HG02623 (cell line): Measurements from ENCODE around the gene ECT2.
"Not testable (repeated sequence)": the region's sequence is repeated elsewhere in the genome, so short reads cannot be mapped to it uniquely, and the experiment has no call there.

ENCODE experiments used
- ATAC-seq: cut with Tn5 transposase; IDR thresholded peaks from one replicate; pipeline ENCODE4 v1.9.1; 2021; ENCODE audit warnings: moderate library complexity; ENCODE audit not compliant: unreplicated experiment

The ECT2 gene, protein sequence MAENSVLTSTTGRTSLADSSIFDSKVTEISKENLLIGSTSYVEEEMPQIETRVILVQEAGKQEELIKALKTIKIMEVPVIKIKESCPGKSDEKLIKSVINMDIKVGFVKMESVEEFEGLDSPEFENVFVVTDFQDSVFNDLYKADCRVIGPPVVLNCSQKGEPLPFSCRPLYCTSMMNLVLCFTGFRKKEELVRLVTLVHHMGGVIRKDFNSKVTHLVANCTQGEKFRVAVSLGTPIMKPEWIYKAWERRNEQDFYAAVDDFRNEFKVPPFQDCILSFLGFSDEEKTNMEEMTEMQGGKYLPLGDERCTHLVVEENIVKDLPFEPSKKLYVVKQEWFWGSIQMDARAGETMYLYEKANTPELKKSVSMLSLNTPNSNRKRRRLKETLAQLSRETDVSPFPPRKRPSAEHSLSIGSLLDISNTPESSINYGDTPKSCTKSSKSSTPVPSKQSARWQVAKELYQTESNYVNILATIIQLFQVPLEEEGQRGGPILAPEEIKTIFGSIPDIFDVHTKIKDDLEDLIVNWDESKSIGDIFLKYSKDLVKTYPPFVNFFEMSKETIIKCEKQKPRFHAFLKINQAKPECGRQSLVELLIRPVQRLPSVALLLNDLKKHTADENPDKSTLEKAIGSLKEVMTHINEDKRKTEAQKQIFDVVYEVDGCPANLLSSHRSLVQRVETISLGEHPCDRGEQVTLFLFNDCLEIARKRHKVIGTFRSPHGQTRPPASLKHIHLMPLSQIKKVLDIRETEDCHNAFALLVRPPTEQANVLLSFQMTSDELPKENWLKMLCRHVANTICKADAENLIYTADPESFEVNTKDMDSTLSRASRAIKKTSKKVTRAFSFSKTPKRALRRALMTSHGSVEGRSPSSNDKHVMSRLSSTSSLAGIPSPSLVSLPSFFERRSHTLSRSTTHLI

DNA sequence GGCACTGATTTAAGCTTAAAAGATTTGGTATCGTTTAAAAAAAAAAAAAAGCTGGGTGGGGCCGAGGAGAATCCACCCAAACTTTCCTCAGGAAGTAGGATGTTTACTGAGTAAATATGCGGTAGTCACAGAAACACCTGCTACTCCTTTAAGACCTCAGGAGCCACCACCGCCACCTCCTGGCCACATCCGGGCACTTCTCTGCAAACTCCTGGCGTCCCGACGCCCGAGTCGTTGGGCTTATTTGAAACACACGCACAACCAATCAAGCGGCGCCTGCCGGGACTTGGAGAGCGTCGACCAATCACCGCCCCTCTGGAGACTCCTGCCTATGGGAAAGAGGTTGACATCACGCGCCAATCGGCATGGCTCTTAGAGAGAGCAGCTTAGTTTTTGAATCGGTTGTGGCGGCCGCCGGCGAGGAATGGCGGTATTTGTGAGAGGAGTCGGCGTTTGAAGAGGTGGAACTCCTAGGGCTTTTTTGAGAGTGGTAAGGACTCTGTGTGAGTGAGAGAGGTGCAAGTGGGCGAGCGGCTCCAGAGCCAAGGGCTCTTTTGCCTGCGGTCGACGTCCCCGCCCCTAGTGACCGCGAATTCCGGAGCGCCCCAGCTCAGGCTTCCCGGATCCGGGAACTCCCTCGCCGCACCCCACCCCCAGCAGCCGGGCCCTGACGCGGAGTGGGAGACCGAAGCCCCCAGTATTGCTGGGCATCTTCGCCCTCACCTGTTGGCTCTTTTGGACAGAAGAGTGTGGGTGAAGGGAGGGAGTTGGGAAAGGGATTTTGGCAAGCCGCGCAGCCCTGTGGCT lies at the start of gene ECT2:
Gene ECT2 (plus strand): TSS at position 359 of the 807 bp plus-strand sequence. CDS start 3,805 bp downstream, outside the sequence.
- peak; percentile 98 for ATAC-seq

DNA sequence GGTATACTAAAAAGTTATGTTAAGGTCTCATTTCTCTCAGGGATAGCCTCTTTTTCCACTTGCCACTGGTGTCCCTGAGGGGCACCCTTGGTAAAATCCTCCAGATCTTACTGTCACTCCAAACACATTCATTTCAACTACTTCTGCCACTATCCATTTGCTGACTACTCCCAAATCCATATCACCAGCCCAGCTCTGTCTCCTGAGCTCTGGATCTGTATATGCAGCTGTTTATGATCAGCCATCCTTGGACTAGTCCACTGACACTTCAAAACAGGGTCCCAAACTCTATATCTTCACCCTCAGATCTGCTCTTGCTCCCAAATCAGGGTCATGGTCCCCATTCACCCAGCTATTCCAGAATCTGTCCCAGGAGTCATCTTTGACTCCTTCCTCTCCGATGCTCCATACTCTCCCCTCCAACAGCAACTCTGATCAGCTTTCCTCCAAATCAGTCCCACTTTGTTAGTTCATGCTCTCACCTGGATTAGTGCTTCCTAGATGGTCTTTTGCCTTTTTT lies 49.5 kb upstream of the ECT2 start:
- no peak for ATAC-seq

DNA sequence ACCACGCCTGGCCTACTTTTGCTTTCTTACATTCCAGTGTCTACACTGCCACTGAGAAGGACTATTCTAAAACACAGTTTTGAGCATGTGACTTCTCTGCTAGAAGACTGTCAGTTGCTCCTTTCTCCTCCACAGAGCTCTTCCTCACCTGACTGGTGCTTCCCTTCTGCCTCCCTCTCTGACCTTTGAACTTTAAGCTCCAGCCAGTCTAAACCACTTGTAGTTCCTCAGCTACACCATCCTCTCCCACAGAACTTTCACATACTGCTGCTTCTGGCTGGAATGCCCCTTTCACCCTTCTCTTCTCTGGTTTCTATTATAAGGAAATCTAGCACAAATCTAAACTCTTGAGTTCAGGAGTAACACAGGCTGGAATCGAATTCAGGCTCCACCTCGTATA lies 48.8 kb upstream of the ECT2 start:
- ATAC-seq, result no peak

DNA sequence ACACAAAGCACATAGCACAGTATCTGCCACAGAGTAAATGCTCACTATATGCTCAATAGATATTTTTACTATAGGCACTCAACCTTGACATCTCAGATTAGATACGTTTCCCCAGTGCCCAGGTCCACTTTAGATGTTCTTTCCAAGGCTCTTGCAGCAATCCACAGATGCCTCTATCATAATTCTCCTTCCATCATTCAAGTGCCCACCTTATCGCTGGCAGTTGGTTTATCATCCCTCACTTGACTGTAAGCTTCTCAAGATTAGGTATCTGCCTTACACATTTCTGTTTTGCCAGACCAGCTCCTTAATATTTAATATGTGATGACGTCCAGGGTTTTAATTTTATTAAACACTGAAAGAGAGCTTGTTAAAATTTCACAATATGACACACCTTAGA lies 48.3 kb upstream of the ECT2 start:
- no peak for ATAC-seq

DNA sequence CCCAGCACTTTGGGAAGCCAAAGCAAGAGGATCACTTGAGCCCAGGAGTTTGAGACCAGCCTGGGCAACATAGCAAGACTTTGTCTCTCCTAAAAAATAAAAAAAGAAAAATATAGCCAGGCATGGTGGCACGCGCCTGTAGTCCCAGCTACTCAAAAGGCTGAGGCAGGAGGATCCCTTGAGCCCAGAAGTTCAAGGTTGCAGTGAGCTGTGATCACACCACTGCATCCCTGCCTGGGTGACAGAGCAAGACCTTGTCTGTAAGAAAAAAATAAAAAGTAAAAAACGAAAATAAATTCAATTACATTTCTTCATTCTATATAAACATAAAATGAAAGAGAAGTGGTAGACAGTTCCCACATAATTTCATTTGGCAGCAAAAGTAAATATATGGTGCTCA lies 47.8 kb upstream of the ECT2 start:
- ATAC-seq, result not testable (repeated sequence)

DNA sequence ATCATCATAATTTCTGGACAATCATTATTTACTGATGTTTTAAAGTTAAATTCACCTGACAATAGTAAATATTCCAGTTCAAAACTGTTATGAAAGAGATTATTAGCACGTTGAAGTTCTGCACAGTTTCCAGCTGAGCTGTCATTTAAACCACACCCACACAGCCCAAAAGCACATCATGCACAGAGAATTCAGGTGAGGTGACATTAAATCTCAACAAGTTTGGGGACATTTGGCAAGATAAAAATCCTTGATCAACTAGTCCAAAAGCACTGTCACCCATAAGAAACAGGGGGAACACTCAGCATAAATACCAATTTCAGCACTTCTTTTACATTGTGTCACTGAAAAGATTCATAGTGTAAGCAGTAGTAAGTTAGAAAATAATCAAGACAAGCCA lies 46.5 kb upstream of the ECT2 start:
- ATAC-seq, result no peak

DNA sequence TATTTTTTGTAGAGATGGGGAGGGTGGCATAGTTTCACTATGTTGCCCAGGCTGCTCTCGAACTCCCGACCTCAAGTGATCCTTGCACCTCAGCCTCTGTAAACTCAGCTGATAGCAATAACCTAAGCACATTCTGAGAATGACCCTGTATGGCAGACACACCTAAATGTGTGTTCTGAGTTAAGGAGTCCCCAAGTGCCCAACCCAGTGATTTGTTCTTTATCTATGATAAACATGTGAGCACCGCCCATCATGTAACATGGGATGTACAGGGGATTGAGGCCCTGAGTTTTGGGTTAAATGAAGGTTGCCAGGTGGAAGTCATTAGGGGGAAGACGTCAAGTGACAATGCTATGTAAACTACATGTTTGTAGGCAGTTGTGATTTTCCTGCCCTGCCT lies 45.4 kb upstream of the ECT2 start:
- ATAC-seq, result no peak

DNA sequence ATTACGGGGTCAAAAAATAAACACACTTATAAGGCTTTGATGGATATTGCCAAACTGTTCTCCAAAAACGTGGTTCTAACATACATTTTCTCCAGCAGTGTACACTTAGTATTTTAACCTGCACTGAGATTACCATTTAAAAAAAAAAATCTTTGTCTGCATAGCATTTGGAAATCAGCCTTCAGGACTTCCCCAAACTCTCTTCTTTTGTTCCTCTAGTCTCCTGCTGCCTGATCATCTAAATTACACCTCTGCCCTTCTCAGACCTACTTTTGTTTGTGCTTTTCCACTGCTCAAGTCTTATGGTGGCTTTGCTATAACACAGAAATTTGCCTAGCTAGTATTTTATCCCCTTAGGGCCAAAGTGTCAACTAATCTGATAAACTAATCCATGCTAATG lies 43.5 kb upstream of the ECT2 start:
- no peak for ATAC-seq

DNA sequence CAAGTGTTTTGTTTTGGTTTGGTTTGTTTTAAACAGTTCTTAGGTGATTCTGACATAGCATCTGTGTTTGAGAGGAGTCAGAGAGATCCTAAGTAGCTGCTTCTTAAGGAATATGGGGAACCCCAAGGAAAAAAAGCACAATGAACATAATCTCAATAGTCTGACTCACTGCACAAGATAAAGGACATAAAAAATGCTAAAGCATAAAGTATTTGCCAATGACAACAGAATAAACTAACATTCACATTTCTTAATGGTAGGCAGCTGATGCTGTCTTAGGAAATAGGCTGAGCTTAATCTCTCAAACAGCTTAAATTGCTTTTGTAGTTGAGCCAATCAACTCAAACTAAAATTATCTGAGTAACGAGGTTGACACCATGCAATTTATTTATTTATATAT lies 42.6 kb upstream of the ECT2 start:
- no peak for ATAC-seq

DNA sequence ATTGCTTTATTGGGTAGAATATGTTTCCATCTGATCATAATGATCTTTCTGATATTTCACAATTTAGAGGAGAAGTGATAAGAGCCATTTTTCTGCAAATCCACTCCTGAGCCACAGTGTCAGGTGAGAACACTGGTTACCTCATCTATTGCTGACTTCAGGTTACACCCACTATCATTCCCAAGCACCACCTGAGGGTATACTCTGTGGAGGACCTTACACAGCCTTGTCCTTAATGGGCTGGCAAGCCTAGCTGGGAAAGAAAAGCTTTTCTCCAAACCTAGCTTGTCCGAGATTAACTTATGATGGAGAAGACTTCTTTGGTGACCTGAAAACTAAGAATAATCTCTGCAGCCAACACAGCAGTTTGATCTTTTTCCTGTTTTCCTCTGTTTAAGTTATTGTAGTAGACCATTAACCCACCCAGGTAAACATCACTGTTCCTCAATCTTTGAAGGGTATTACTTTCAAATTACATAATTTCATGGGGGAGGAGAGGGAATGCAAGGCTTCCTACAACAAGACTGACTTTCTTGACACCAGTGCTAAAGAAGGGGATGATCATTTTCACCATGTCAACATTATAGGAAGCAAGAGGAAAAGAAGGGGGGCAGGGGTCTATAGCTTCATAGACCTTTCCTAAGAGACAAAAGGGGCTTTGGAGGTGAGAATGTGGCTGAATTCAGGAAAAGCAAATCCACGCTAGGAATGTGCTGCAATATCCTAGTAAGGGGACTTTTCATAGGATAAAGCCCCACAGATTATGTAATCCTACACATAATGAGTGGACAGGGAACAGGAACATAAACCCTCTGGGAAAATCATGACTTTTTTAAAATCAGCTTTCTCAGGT lies 41.4 kb upstream of the ECT2 start:
- no peak for ATAC-seq

DNA sequence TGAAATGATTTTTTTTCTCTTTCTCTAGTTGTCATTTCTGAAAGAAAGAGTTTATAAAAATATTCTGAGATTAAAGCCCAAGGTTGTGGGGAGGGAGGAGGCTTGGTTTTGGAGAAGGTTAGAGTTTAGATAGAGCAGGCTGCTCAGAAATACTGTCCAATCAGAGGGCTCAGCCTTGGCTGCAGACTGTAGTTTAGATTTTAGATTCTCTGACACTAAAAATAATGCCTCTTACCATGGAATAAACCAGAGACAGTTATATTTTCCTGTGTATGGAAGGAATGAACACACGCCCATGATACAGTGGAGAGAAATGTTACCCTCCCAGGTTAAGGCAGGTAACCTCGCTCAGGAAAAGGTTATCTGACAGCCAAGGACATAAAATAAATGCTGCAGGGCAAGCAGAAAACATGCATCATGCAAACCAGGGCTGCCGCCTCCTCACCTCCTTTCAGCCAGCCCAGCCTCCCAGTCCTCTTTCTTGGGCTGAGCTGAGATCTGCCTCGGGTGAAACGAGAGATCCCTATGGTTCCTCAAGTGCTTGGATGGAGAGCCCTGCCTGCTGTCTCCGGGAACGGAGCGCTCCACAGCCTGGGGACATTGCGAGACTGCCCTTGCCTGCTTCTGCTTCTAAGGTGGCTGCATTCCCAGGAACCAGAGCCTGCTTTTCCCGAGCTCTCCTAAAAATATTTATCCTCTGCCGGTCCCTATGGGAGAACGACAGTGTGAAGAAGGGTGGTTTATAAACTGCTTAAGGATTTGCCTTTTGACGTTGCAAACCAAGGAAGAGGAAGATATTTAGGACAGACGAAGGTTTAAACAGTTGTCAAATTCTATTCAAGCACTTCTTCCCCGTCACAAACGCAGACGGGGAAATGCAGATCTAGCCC lies 40.5 kb upstream of the ECT2 start:
- ATAC-seq, result no peak

DNA sequence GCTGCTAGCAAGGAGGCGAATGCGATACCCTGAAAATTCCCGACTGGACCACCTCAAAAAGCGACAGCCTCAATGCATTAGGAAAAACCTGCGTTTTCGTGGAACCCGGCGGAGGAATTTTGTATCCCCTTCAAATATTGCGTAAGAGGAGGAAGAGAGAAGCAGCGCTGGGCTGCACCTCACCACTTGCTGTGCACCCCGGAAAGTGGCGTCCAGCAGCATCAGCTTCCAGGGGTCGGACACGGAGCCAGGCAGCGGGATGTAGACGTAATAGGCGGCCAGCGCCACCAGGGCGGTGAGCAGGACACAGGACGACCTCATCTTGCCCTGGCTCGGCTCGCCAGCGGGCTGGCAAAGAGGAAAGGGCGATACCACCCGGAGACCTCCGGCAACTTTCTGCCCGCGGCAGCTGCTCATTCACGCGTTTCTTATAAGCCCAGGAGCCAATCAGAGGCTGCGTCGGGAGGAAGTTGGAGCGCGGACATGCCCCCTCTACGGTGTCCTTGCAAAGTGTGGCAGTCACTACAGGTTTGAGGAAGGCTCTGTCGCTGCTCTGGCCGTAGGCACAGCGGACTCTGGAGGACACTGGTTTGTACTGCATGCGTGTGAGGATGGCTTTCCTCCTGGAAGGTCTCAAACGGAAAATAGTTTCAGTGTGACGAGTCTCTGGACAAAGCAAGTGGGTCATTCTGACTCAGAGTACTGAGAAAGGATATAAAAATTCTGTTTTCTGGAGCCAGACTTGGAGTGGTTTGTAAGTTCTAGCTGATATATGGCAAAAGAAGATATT lies 39.7 kb upstream of the ECT2 start, which contains the start of gene NCEH1:
Gene NCEH1 (minus strand): TSS at position 404 of the 790 bp plus-strand sequence. CDS start 83 bp downstream, at position 321.
- ATAC-seq, result peak; percentile 100

DNA sequence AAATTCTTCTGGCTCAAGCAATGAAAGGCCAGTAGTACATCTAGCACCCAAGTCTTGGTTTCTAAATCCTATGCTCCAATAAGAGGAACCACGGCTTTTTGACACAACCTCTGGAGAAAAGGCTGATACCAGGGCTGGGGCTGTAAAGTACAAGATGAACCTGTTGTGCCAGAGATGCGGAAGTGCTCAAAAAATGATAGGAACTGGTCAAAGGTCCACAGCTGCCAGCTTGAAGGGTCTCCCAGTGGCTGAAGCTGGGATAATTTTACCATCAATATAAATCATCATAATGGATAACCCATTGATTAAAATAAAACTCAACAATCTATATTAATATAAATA lies 39.1 kb upstream of the ECT2 start:
- ATAC-seq, result no peak

DNA sequence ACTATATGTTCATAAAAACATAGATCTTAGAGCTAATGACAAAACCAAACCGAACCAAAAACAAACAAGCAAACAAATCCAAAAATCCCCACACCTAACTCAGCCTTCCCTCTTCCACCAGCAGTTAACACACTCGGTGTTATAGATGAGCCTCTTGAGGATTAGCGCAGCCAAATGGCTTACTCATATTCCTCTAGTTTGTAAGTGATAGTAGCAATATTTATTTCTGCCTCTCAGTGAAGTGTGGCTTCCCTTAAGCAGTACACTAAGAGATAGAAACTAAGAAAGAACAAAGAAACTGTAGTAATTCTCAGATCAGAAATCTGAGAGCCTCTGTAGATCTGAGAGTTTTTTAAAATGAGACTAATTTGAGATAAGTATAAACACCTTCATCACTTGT lies 37.2 kb upstream of the ECT2 start:
- ATAC-seq, result no peak

DNA sequence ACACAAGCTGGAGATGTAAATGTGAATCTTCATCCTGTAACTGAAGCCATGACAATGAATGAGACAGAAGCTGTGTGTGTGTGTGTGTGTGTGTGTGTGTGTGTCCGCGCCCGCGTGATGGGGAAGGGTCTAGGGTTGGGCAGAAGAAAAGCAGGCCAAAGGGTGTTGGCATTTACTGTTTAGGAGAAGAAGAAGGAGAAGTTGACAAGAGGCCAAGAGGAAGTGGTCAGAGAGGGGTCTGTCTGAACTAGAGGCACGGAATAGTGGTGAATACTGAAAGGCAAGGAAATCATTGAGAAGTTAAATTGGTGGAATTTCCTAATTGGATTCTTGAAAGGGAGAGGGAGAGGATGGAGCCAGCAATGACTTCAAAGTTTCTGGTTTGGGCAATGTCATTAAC lies 34.0 kb upstream of the ECT2 start:
- ATAC-seq, result no peak

DNA sequence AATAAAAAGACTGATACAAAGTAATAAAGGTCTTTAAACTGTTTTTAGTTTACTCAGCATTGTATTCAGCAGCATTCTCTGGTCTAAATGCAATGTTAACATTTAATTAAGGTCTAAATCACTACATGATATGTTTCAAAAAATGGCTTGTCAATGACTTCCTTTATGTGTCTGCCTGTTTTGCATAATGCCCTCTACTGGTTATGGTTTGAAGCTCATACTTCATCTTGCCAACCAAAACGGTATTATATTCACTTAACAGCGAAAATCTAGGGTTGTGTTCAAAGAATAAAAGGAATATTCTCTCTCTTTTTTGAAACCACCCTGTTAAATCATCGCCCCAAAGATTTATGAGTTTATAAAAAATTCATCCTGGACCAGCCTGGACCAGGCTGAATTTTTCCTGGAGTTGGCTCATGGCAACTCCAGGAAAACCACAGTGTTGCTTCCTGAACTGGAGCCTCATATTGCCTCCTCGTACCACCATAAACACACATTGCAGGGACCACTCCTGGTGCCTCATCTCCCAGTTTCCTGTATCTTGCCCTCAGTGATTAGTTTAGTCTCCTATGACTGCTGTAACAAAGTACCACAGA lies 32.9 kb upstream of the ECT2 start:
- no peak for ATAC-seq

DNA sequence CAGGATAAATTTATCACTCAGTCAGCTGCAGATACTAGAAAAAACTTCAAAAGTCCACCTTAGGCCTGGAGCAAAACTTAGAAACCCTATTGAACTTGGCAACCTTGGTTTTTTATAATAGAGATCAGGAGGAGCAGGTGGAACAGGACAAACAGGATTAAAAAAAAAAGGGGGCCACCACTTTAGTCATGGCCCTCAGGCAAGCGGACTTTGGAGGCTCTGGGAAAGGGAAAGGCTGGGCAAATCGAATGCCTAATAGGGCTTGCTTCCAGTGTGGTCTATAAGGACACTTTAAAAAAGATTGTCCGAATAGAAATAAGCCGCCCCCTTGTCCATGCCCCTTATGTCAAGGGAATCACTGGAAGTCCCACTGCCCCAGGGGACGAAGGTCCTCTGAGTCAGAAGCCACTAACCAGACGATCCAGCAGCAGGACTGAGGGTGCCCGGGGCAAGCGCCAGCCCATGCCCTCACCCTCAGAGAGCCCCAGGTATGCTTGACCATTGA lies 27.9 kb upstream of the ECT2 start:
- ATAC-seq, result not testable (repeated sequence)

DNA sequence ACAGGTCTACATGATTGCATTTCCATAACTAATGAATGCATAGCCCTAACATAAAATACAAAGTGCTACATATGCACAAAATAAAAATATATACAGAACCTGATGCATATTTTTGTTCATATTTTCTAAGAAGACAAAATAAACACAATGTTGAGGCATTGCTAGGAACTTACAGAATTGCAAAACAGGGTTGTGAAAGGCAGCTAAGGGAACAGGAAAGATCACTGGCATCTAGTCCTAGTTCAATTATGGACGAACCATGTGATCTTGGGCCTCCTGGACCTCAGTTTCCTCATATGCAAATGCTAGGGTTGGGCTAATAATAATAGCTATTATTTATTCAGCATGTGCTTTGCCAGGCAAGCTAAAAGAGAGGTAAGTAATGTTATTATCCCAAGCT lies 24.1 kb upstream of the ECT2 start:
- ATAC-seq, result no peak
